ENCODE measurements around the gene ADGB. TPM values are rescaled to one million over a fixed set of nuclear protein-coding genes. Genes with fewer than 3 reads are reported as not detected.
"Not testable (repeated sequence)": the region's sequence is repeated elsewhere in the genome, so short reads cannot be mapped to it uniquely, and the experiment has no call there.

ADGB gene
- not detected for total RNA-seq
- long read RNA-seq: 0 reads

GRCh38 chr6:146598772-146599405, at the start of gene ADGB:
TSS of gene ADGB (plus strand) at chr6:146598972. CDS start at chr6:146599041, 69 bp downstream.
- DNase-seq (peak; percentile 53), ATAC-seq (peak; percentile 88 to 93)
- intact Hi-C loops (cut with DNase I): no loop called here

- intact Hi-C loops (cut with DNase I): no loop called here
- ATAC-seq: peak in 1 of 2 donors; percentile 29
- no peak for DNase-seq
Measured at GRCh38 chr6:146550911-146551310, 47.9 kb upstream of the ADGB start.

GRCh38 chr6:146551545-146551944, 47.2 kb upstream of the ADGB start:
- no peak for DNase-seq
- ATAC-seq: no peak
- intact Hi-C loops (cut with DNase I): no loop called here

GRCh38 chr6:146553377-146554135, 45.2 kb upstream of the ADGB start:
- ATAC-seq (no peak), DNase-seq (no peak)
- intact Hi-C loops (cut with DNase I): no loop called here

- DNase-seq (no peak), ATAC-seq (no peak)
- intact Hi-C loops (cut with DNase I): no loop called here
Measured at GRCh38 chr6:146560607-146561006, 38.2 kb upstream of the ADGB start.

GRCh38 chr6:146566661-146567060, 32.1 kb upstream of the ADGB start:
- intact Hi-C loops (cut with DNase I); DNase-seq; ATAC-seq: not testable (repeated sequence)

GRCh38 chr6:146568619-146569018, 30.2 kb upstream of the ADGB start:
- DNase-seq; intact Hi-C loops (cut with DNase I); ATAC-seq: not testable (repeated sequence)

GRCh38 chr6:146574211-146574610, 24.6 kb upstream of the ADGB start:
- intact Hi-C loops (cut with DNase I): no loop called here
- DNase-seq (no peak), ATAC-seq (no peak)

GRCh38 chr6:146578054-146578453, 20.7 kb upstream of the ADGB start:
- ATAC-seq (no peak), DNase-seq (no peak)
- intact Hi-C loops (cut with DNase I): no loop called here

GRCh38 chr6:146581968-146582367, 16.8 kb upstream of the ADGB start:
- no peak for DNase-seq
- no peak for ATAC-seq
- intact Hi-C loops (cut with DNase I): no loop called here

- peak in 1 of 2 donors; percentile 30 for ATAC-seq
- peak; percentile 52 for DNase-seq
- intact Hi-C loops (cut with DNase I): no loop called here
Measured at GRCh38 chr6:146582857-146583256, 15.9 kb upstream of the ADGB start.

GRCh38 chr6:146583966-146584365, 14.8 kb upstream of the ADGB start:
- intact Hi-C loops (cut with DNase I): no loop called here
- ATAC-seq: no peak

GRCh38 chr6:146587459-146587858, 11.3 kb upstream of the ADGB start:
- ATAC-seq: no peak
- intact Hi-C loops (cut with DNase I): no loop called here
- no peak for DNase-seq

More at GRCh38 chr6:146583966-146584365, 14.8 kb upstream of the ADGB start:
- no peak for DNase-seq

GRCh38 chr6:146590492-146590891, 8.3 kb upstream of the ADGB start:
- ATAC-seq (no peak), DNase-seq (no peak)
- intact Hi-C loops (cut with DNase I): no loop called here

- intact Hi-C loops (cut with DNase I): no loop called here
- no peak for DNase-seq
- ATAC-seq: no peak
Measured at GRCh38 chr6:146592451-146592850, 6.3 kb upstream of the ADGB start.

GRCh38 chr6:146593986-146594385, 4.8 kb upstream of the ADGB start:
- DNase-seq: no peak
- ATAC-seq: peak in 1 of 2 donors; percentile 56

GRCh38 chr6:146594495-146594894, 4.3 kb upstream of the ADGB start:
- intact Hi-C loops (cut with DNase I): no loop called here
- DNase-seq: no peak
- ATAC-seq: peak; percentile 21 to 60

More at GRCh38 chr6:146593986-146594385, 4.8 kb upstream of the ADGB start:
- intact Hi-C loops (cut with DNase I): no loop called here

GRCh38 chr6:146595972-146596731, 2.6 kb upstream of the ADGB start:
- DNase-seq: no peak
- ATAC-seq: peak; percentile 36 to 71
- intact Hi-C loops (cut with DNase I): no loop called here

GRCh38 chr6:146601352-146601751, 2.6 kb downstream of the ADGB start:
- intact Hi-C loops (cut with DNase I): no loop called here
- no peak for DNase-seq
- ATAC-seq: no peak

GRCh38 chr6:146602526-146602925, 3.8 kb downstream of the ADGB start:
- ATAC-seq (no peak), DNase-seq (no peak)

More at GRCh38 chr6:146602526-146602925, 3.8 kb downstream of the ADGB start:
- intact Hi-C loops (cut with DNase I): no loop called here
